Chondrocyte (in vitro differentiated cells): ENCODE data around the gene MAP7D2. TPM values are rescaled to one million over a fixed set of nuclear protein-coding genes. Genes with fewer than 3 reads are reported as not detected.

Source experiments
- DNase-seq: peaks from one replicate; pipeline ENCODE4 v3.0.0; 2021; ENCODE audit warnings: mixed read lengths, low spot score
- H3K27ac Mint-ChIP-seq: one replicate; pipeline ENCODE4 v1.8.0; 2021; ENCODE audit warnings: mild to moderate bottlenecking, moderate library complexity, mixed read lengths; ENCODE audit not compliant: unreplicated experiment
- H3K27me3 Mint-ChIP-seq: 2 replicates; pipeline ENCODE4 v1.8.0; 2021; ENCODE audit warnings: low read depth, mixed read lengths
- H3K36me3 Mint-ChIP-seq: 2 replicates; pipeline ENCODE4 v1.8.0; 2021; ENCODE audit warnings: low read depth, mixed read lengths
- H3K4me1 Mint-ChIP-seq: 2 replicates; pipeline ENCODE4 v1.8.0; 2021; ENCODE audit warnings: low read depth, mild to moderate bottlenecking, mixed read lengths
- H3K4me3 Mint-ChIP-seq: one replicate; pipeline ENCODE4 v1.8.0; 2021; ENCODE audit warnings: mild to moderate bottlenecking, moderate library complexity, mixed read lengths; ENCODE audit not compliant: unreplicated experiment
- H3K9me3 Mint-ChIP-seq: 2 replicates; pipeline ENCODE4 v1.8.0; 2021; ENCODE audit warnings: low read depth, mixed read lengths
- total RNA-seq: library from RNA; stranded (reverse); gene quantifications from 3 replicates; pipeline ENCODE4 v1.2.1, GENCODE V29; 2021
- TF ChIP-seq, protein P1 (sequence below): fragments of 200-600 bp; sonication (generic); IDR thresholded peaks from 2 replicates; pipeline ENCODE4 v1.5.0; 2021; ENCODE audit warnings: antibody characterized with exemption, mild to moderate bottlenecking, moderate library complexity

MAP7D2 gene
- total RNA-seq, 1 donor from 2014 or later = 0.62 TPM

DNA sequence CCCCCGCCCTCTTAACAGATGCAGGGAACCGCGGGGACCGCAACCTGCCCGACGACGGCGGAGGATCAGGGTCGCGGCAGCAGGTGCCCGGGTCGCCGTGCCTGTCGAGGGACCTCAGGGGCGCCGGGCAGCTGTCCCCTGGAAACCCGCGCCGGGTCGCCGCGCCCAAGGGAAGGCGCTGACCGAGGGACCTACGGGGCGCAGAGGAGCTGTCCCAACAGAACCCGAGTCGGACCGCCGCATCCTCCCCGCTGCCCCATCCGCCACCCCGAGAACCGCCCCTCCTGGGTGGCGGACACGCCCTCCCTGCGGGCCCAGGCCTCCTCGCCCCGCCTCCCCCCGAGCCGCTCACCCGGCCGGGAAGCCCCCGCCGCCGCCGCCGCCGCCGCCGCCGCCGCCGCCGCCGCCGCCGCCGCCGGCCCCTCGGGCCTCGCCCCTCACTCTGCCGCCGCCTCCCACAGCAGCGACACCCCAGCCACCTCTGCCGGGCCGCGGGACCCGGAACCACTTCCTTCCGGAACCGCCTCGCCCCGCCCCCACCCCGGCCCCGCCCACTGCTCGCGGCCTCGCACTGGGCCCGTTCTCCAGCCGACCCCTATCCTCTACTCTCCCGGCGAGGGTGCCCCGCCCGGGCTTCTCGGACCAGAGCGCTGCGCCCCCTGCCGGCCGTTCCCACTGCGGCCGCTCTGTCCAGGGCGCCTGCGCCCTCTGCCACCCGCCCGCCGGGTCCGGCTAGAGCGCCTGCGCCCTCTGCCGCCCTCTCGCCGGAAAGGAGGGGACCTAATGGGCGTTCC, 126.0 kb downstream of the MAP7D2 start, which contains the start of gene BCLAF3:
TSS of gene BCLAF3 (minus strand) at position 506 of the 794 bp plus-strand sequence. CDS start 20,797 bp downstream, outside the sequence.
- TF ChIP-seq, protein P1, sequence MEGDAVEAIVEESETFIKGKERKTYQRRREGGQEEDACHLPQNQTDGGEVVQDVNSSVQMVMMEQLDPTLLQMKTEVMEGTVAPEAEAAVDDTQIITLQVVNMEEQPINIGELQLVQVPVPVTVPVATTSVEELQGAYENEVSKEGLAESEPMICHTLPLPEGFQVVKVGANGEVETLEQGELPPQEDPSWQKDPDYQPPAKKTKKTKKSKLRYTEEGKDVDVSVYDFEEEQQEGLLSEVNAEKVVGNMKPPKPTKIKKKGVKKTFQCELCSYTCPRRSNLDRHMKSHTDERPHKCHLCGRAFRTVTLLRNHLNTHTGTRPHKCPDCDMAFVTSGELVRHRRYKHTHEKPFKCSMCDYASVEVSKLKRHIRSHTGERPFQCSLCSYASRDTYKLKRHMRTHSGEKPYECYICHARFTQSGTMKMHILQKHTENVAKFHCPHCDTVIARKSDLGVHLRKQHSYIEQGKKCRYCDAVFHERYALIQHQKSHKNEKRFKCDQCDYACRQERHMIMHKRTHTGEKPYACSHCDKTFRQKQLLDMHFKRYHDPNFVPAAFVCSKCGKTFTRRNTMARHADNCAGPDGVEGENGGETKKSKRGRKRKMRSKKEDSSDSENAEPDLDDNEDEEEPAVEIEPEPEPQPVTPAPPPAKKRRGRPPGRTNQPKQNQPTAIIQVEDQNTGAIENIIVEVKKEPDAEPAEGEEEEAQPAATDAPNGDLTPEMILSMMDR = peak; percentile 82
- Mint-ChIP-seq H3K36me3 (peaks cover 3% of the 10 kb centered on the region), H3K9me3 (peaks cover 13% of the 10 kb centered on the region), H3K4me1 (peaks cover 14% of the 10 kb centered on the region), H3K27me3 (no peaks in the 10 kb centered on the region), H3K27ac (peak within 1 kb of the TSS; percentile 65), H3K4me3 (peak within 1 kb of the TSS; percentile 75)
- no peak for DNase-seq

DNA sequence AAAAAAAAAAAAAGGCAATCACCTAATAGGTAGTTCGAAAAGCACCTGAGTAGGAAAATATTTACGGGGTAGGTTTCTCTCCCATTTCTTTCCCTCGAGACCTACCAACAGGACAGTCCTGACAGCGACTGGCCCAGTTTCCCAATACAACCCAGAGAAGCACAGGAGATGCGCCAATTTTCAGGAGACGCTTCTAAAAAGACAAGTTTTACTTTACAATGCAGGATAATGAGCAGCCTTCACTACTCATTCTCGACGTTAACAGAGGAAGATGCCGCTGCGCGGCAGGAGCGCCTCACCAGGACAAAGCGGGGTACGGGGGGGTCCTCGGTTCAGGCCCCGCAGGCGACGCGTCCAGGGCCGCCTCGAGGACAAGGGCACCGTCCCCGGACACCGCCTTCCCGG, 126.6 kb downstream of the MAP7D2 start:
- Mint-ChIP-seq H3K27ac (peak overlapping the region; percentile 22), H3K4me1 (peaks cover 14% of the 10 kb centered on the region), H3K9me3 (peaks cover 13% of the 10 kb centered on the region), H3K4me3 (peak overlapping the region; percentile 75), H3K27me3 (no peaks in the 10 kb centered on the region), H3K36me3 (peaks cover 3% of the 10 kb centered on the region)
- no peak for DNase-seq
- TF ChIP-seq, protein P1 = no peak

DNA sequence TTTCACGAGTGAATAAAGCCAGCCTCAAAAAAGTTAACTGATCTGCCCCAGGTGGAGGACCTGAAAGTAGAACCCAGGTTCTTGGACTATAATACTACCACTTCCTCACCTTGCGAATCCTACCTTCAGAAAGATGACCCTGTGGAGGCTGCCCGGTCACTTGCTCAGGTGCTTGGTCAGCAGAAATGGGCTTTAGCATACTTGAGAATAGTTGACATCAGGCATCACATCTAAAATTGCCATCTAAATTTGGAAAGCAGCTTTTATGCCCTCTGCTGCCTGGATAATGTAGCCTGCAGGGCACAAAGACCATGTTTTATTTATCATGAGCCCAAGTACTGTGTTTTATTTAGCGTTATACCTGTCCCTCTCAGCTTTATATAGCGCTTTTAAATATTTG, 128.9 kb downstream of the MAP7D2 start:
- no peak overlapping the region for H3K4me3 Mint-ChIP-seq
- no peak for DNase-seq
- H3K27ac Mint-ChIP-seq = no peak overlapping the region

DNA sequence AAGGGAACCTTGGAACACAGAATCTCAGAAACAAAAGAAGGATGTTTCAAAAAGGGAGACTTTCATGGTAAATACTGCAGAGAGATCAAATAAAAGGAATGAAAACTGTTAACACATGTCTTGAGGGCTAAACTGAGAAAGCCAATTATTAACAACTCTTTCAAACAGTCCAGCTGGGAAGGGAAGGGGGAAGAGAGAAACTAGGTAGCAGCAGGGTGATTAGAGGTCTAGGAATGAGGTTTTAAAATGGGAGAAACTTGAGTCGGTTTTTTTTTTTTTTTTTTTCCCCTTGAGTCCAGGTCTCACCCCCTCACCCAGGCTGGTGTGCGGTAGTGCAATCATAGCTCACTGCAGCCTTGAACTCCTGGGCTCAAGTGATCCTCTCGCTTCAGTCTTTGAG, 130.2 kb downstream of the MAP7D2 start:
- Mint-ChIP-seq H3K4me3 (no peak overlapping the region), H3K36me3 (peaks cover under 1% of the 10 kb centered on the region), H3K4me1 (peaks cover 20% of the 10 kb centered on the region), H3K27me3 (no peaks in the 10 kb centered on the region), H3K9me3 (peaks cover 10% of the 10 kb centered on the region), H3K27ac (no peak overlapping the region)
- TF ChIP-seq, protein P1 = no peak
- no peak for DNase-seq

More for the DNA sequence above, 128.9 kb downstream of the MAP7D2 start:
- peaks cover 3% of the 10 kb centered on the region for H3K36me3 Mint-ChIP-seq
- TF ChIP-seq, protein P1 = peak; percentile 29
- H3K9me3 Mint-ChIP-seq = peaks cover 10% of the 10 kb centered on the region
- no peaks in the 10 kb centered on the region for H3K27me3 Mint-ChIP-seq
- peaks cover 14% of the 10 kb centered on the region for H3K4me1 Mint-ChIP-seq

DNA sequence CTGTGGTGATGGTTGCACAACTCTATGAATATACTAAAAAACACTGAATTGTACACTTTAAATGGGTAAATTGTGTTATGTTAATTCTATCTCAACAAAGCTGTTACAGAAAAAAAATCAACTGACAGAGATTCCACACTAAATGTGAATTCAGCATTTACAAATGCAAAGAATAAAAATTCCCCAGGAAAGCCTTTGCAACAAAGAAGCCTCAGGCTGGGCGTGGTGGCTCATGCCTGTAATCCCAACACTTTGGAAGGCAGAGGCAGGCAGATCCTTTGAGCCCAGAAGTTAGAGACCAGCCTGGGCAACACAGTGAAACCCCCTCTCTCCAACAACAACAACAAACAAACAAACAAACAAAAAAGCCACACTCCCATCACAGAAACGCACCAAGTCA, 134.8 kb downstream of the MAP7D2 start:
- TF ChIP-seq, protein P1 = no peak
- H3K4me3 Mint-ChIP-seq = no peak overlapping the region
- H3K27me3 Mint-ChIP-seq = no peaks in the 10 kb centered on the region
- no peak overlapping the region for H3K27ac Mint-ChIP-seq
- peaks cover 19% of the 10 kb centered on the region for H3K9me3 Mint-ChIP-seq
- H3K36me3 Mint-ChIP-seq = peaks cover 6% of the 10 kb centered on the region
- no peak for DNase-seq
- H3K4me1 Mint-ChIP-seq = peaks cover 19% of the 10 kb centered on the region
